GM23338 (cell line): ENCODE results near the gene FAM181B. TPM values are rescaled to one million over a fixed set of nuclear protein-coding genes. Genes with fewer than 3 reads are reported as not detected.

Source experiments
- ATAC-seq: fragments of 200-7000 bp; cut with Tn5 transposase; 3 replicates; pipeline ENCODE4 v1.9.1; 2020
- DNase-seq: peaks from one replicate; pipeline ENCODE4 v3.0.0-alpha.2; 2015; ENCODE audit warnings: low spot score
- H2AFZ ChIP-seq: fragments of 200-600 bp; sonication (generic); 2 replicates; pipeline ENCODE4 v1.8.0; 2016; ENCODE audit warnings: antibody characterized with exemption, mild to moderate bottlenecking, moderate library complexity
- H3F3A ChIP-seq: fragments of 200-600 bp; sonication (generic); replicated peaks from 2 replicates; pipeline ENCODE4 v1.8.0; 2017; ENCODE audit warnings: antibody characterized with exemption, mixed run types, low read depth
- H3K27ac ChIP-seq: fragments of 200-600 bp; sonication (generic); 2 replicates; pipeline ENCODE4 v1.6.1; 2016; ENCODE audit warnings: low read depth
- H3K27me3 ChIP-seq: fragments of 200-600 bp; sonication (generic); 2 replicates; pipeline ENCODE4 v1.8.0; 2016; ENCODE audit warnings: mild to moderate bottlenecking, mixed run types, moderate library complexity; ENCODE audit not compliant: insufficient read depth
- H3K36me3 ChIP-seq: fragments of 200-600 bp; sonication (generic); 2 replicates; pipeline ENCODE4 v1.8.0; 2016; ENCODE audit warnings: mild to moderate bottlenecking; ENCODE audit not compliant: insufficient read depth
- H3K4me1 ChIP-seq: fragments of 200-600 bp; sonication (generic); 2 replicates; pipeline ENCODE4 v1.8.0; 2016; ENCODE audit warnings: mild to moderate bottlenecking, moderate library complexity; ENCODE audit not compliant: insufficient read depth
- H3K4me2 ChIP-seq: fragments of 200-600 bp; sonication (generic); 2 replicates; pipeline ENCODE4 v1.7.1; 2017; ENCODE audit warnings: mixed run types
- H3K4me3 ChIP-seq: fragments of 200-600 bp; sonication (generic); 2 replicates; pipeline ENCODE4 v1.6.1; 2016; ENCODE audit warnings: mixed run types
- H3K79me2 ChIP-seq: fragments of 200-600 bp; sonication (generic); replicated peaks from 2 replicates; pipeline ENCODE4 v1.8.0; 2017; ENCODE audit warnings: mild to moderate bottlenecking; ENCODE audit not compliant: insufficient read depth
- H3K9me2 ChIP-seq: fragments of 200-600 bp; sonication (generic); 2 replicates; pipeline ENCODE4 v1.8.0; 2017; ENCODE audit not compliant: insufficient read depth
- H4K20me1 ChIP-seq: fragments of 200-600 bp; sonication (generic); replicated peaks from 2 replicates; pipeline ENCODE4 v1.8.0; 2017; ENCODE audit warnings: mild to moderate bottlenecking; ENCODE audit not compliant: insufficient read depth
- H3K27ac Mint-ChIP-seq: 2 replicates; pipeline ENCODE4 v1.8.0; 2020; ENCODE audit warnings: inconsistent platforms, mild to moderate bottlenecking, moderate library complexity, mixed read lengths
- H3K27me3 Mint-ChIP-seq: 3 replicates; pipeline ENCODE4 v1.8.0; 2022; ENCODE audit warnings: low read depth, mild to moderate bottlenecking, moderate library complexity, mixed read lengths, inconsistent platforms; ENCODE audit not compliant: insufficient read depth, poor library complexity
- H3K36me3 Mint-ChIP-seq: 3 replicates; pipeline ENCODE4 v1.8.0; 2021; ENCODE audit warnings: low read depth, mild to moderate bottlenecking, inconsistent platforms, moderate library complexity, mixed read lengths
- H3K4me1 Mint-ChIP-seq: 3 replicates; pipeline ENCODE4 v1.8.0; 2020; ENCODE audit warnings: mild to moderate bottlenecking, inconsistent platforms, mixed read lengths
- H3K4me3 Mint-ChIP-seq: 3 replicates; pipeline ENCODE4 v1.8.0; 2021; ENCODE audit warnings: moderate library complexity, mild to moderate bottlenecking, inconsistent platforms, mixed read lengths
- H3K9me3 Mint-ChIP-seq: 3 replicates; pipeline ENCODE4 v1.8.0; 2020; ENCODE audit warnings: moderate library complexity, mild to moderate bottlenecking, inconsistent platforms, mixed read lengths
- CREB1 ChIP-seq: fragments of 250-450 bp; sonication (Bioruptor Pico); IDR thresholded peaks from 2 replicates; pipeline ENCODE4 v1.5.0; 2020; ENCODE audit warnings: low read depth, mild to moderate bottlenecking, moderate library complexity
- CTCF ChIP-seq, 2 experiments: fragments of 200-600 bp in 1 of 2; sonication (generic) in 1 of 2; conservative IDR thresholded peaks; 2 replicates each; pipeline versions ENCODE4 v1.5.1 to v1.6.1; 2016 to 2017; ENCODE audit warnings: antibody characterized with exemption in 2 of 2, low read depth in 2 of 2, mild to moderate bottlenecking in 2 of 2, moderate library complexity in 1 of 2
- EZH2 ChIP-seq: fragments of 200-600 bp; sonication (generic); IDR thresholded peaks from one replicate; pipeline ENCODE4 v1.8.0; 2017; ENCODE audit warnings: antibody characterized with exemption, mild to moderate bottlenecking, low read depth; ENCODE audit not compliant: unreplicated experiment
- EZH2phosphoT487 ChIP-seq: fragments of 200-600 bp; sonication (generic); IDR thresholded peaks from one replicate; pipeline ENCODE4 v1.8.1; 2018; ENCODE audit warnings: antibody characterized with exemption; ENCODE audit not compliant: unreplicated experiment
- JUNB ChIP-seq: IDR thresholded peaks from one replicate; pipeline ENCODE4 v1.6.1; 2016; ENCODE audit warnings: antibody characterized with exemption; ENCODE audit not compliant: unreplicated experiment
- NANOG ChIP-seq: IDR thresholded peaks from 2 replicates; pipeline ENCODE4 v1.6.1; 2016; ENCODE audit warnings: antibody characterized with exemption, borderline replicate concordance
- POLR2AphosphoS5 ChIP-seq: IDR thresholded peaks from 2 replicates; pipeline ENCODE4 v1.6.1; 2016; ENCODE audit warnings: antibody characterized with exemption, low read depth
- REST ChIP-seq: IDR thresholded peaks from one replicate; pipeline ENCODE4 v1.6.1; 2018; ENCODE audit warnings: antibody characterized with exemption; ENCODE audit not compliant: unreplicated experiment
- ZNF114 ChIP-seq: fragments of 250-450 bp; sonication (Bioruptor Pico); IDR thresholded peaks from 2 replicates; pipeline ENCODE4 v1.5.0; 2020; ENCODE audit warnings: mild to moderate bottlenecking, moderate library complexity
- polyA plus RNA-seq: library from polyadenylated mRNA; unstranded; fragments of >200 nt; fragmentation: Nextera tagmentation; extraction: Ambion mirVana; gene quantifications from 2 replicates; pipeline ENCODE4 v1.2.1, GENCODE V29; 2016
- total RNA-seq: library from RNA; depleted of rRNA; stranded (reverse); fragments of >200 nt; shearing (Covaris generic); gene quantifications from 2 replicates; pipeline ENCODE4 v1.2.3, GENCODE V29; 2014

Gene FAM181B
- total and polyA plus RNA-seq, 2 experiments from 2014 or later = 0.36 to 0.87 TPM

- Histone ChIP-seq H3K36me3 (no peaks in the 10 kb centered on the region), H3K4me2 (no peak overlapping the region), H3K4me3 (no peak overlapping the region), H4K20me1 (no peaks in the 10 kb centered on the region), H3K4me1 (peaks cover 4% of the 10 kb centered on the region; the same call in 1 of the 2 replicates), H3K27ac (no peak overlapping the region), H2AFZ (no peak overlapping the region), H3K27me3 (no peaks in the 10 kb centered on the region), H3F3A (no peaks in the 10 kb centered on the region), H3K9me2 (no peaks in the 10 kb centered on the region), H3K79me2 (no peaks in the 10 kb centered on the region)
- no peaks in the 10 kb centered on the region for H3K27me3 Mint-ChIP-seq
- no peak overlapping the region for H3K4me3 Mint-ChIP-seq
- no peak overlapping the region for H3K27ac Mint-ChIP-seq
- no peaks in the 10 kb centered on the region for H3K36me3 Mint-ChIP-seq
- ATAC-seq (no peak), DNase-seq (no peak)
- peaks cover 7% of the 10 kb centered on the region; the same call in 2 of the 3 replicates for H3K4me1 Mint-ChIP-seq
- H3K9me3 Mint-ChIP-seq = peaks cover 3% of the 10 kb centered on the region; the same call in 2 of the 3 replicates
- TF ChIP-seq EZH2 (no peak), NANOG (no peak), CTCF (conservative IDR thresholded peaks at IDR 0.05; ENCODE audit: low read depth in 2 of 2) (no peak), CREB1 (CRISPR knock-in tag) (no peak), REST (no peak), JUNB (no peak), POLR2AphosphoS5 (no peak), ZNF114 (CRISPR knock-in tag) (no peak), EZH2phosphoT487 (no peak)
These were observed 13.8 kb upstream of the FAM181B start for GRCh38 chr11:82747471-82747870.

DNA sequence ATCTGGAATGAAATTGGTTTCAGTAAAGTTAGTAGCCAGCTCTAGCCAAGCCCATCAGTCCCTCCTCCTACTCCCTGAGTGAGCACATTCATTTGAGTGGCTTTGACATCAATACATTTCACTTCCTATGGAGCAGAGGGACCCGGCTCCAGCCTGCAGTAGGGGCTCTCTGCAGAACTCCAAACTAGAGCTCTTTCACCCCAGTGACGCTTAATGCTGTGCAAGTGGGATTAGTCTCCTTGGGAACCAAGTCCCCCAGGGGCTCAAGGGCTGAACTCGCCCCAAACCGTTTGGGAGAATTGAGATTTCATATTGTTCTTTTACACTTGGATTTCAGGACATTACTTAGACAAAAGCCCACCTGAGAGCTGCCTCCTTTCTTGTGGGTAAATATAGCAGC, 4.4 kb upstream of the FAM181B start:
- Histone ChIP-seq H3K27me3 (peaks cover 20% of the 10 kb centered on the region), H3F3A (peaks cover 7% of the 10 kb centered on the region; the same call in 1 of the 2 replicates), H2AFZ (peak overlapping the region; percentile 80; the same call in 1 of the 2 replicates), H4K20me1 (no peaks in the 10 kb centered on the region), H3K9me2 (no peaks in the 10 kb centered on the region), H3K79me2 (no peaks in the 10 kb centered on the region), H3K27ac (no peak overlapping the region), H3K4me1 (peaks cover 26% of the 10 kb centered on the region), H3K36me3 (no peaks in the 10 kb centered on the region), H3K4me3 (no peak overlapping the region), H3K4me2 (0 out of 2 replicates have a peak overlapping the region, but pooled peaks have one; percentile 15)
- H3K4me1 Mint-ChIP-seq = peaks cover 22% of the 10 kb centered on the region
- H3K36me3 Mint-ChIP-seq = no peaks in the 10 kb centered on the region; the same call in 2 of the 3 replicates
- no peak overlapping the region for H3K27ac Mint-ChIP-seq
- DNase-seq (no peak), ATAC-seq (no peak)
- H3K27me3 Mint-ChIP-seq = peaks cover 21% of the 10 kb centered on the region
- no peak overlapping the region for H3K4me3 Mint-ChIP-seq
- no peaks in the 10 kb centered on the region for H3K9me3 Mint-ChIP-seq
- TF ChIP-seq ZNF114 (CRISPR knock-in tag) (no peak), EZH2 (no peak), CREB1 (CRISPR knock-in tag) (no peak), CTCF (conservative IDR thresholded peaks at IDR 0.05; ENCODE audit: low read depth in 2 of 2) (no peak), EZH2phosphoT487 (no peak)
